Left lobe of liver (tissue), 2 donors: ENCODE data around the gene SH3RF3. TPM values are rescaled to one million over a fixed set of nuclear protein-coding genes. Genes with fewer than 3 reads are reported as not detected.
A peak's percentile ranks its signal among the peaks of the same experiment; 100 is the strongest.
"Not testable (repeated sequence)": the region's sequence is repeated elsewhere in the genome, so short reads cannot be mapped to it uniquely, and the experiment has no call there.

Source experiments
- ATAC-seq: fragments of 200-7000 bp; cut with Tn5 transposase; one replicate; pipeline ENCODE4 v1.9.1; 2020; ENCODE audit warnings: mild to moderate bottlenecking, moderate library complexity
- DNase-seq: peaks from one replicate; pipeline ENCODE4 v3.0.0-alpha.2; 2020; ENCODE audit warnings: low spot score
- total RNA-seq: library from RNA; stranded (reverse); gene quantifications from one replicate; pipeline ENCODE4 v1.2.1, GENCODE V29; 2021
- donor health status: DM: no; HTN: no; CAD: no; lungs with moderate emphysema.
- donor health status: DM: no; HTN: yes; CAD: no.

Gene SH3RF3
- total RNA-seq, 1 donor from 2014 or later = 1.1 TPM

- ATAC-seq (no peak), DNase-seq (no peak)
Measured at GRCh38 chr2:109212836-109213563, 84.0 kb downstream of the SH3RF3 start.

GRCh38 chr2:109213646-109214433 is 84.8 kb downstream of the SH3RF3 start:
- ATAC-seq (no peak), DNase-seq (no peak)

- ATAC-seq = no peak
- DNase-seq = no peak
Measured at GRCh38 chr2:109214651-109215371, 85.8 kb downstream of the SH3RF3 start.

- DNase-seq = no peak
- no peak for ATAC-seq
Measured at GRCh38 chr2:109215866-109216265, 86.9 kb downstream of the SH3RF3 start.

- ATAC-seq = no peak
- DNase-seq = no peak
Measured at GRCh38 chr2:109216332-109216731, 87.3 kb downstream of the SH3RF3 start.

GRCh38 chr2:109217362-109218086 is 88.5 kb downstream of the SH3RF3 start:
- no peak for DNase-seq
- no peak for ATAC-seq

GRCh38 chr2:109218087-109218791 is 89.2 kb downstream of the SH3RF3 start:
- DNase-seq = peak; percentile 69
- peak; percentile 95 for ATAC-seq

GRCh38 chr2:109218792-109219126 is 89.8 kb downstream of the SH3RF3 start:
- ATAC-seq = peak; percentile 68

GRCh38 chr2:109220860-109221259 is 91.9 kb downstream of the SH3RF3 start:
- DNase-seq = no peak
- no peak for ATAC-seq

More at GRCh38 chr2:109218792-109219126, 89.8 kb downstream of the SH3RF3 start:
- peak; percentile 44 for DNase-seq

GRCh38 chr2:109221316-109221715 is 92.3 kb downstream of the SH3RF3 start:
- not testable (repeated sequence) for DNase-seq, ATAC-seq

GRCh38 chr2:109222422-109222821 is 93.4 kb downstream of the SH3RF3 start:
- DNase-seq (peak; percentile 33), ATAC-seq (no peak)

- DNase-seq = peak; percentile 45
- no peak for ATAC-seq
Measured at GRCh38 chr2:109222825-109223471, 93.9 kb downstream of the SH3RF3 start.

- peak; percentile 38 for DNase-seq
- ATAC-seq = no peak
Measured at GRCh38 chr2:109223490-109223889, 94.5 kb downstream of the SH3RF3 start.

- not testable (repeated sequence) for ATAC-seq, DNase-seq
Measured at GRCh38 chr2:109224341-109224740, 95.3 kb downstream of the SH3RF3 start.

- ATAC-seq (no peak), DNase-seq (no peak)
Measured at GRCh38 chr2:109225170-109225782, 96.3 kb downstream of the SH3RF3 start.

- DNase-seq = no peak
- peak; percentile 86 for ATAC-seq
Measured at GRCh38 chr2:109226128-109226527, 97.1 kb downstream of the SH3RF3 start.

GRCh38 chr2:109226622-109227021 is 97.6 kb downstream of the SH3RF3 start:
- no peak for ATAC-seq
- DNase-seq = no peak

- no peak for ATAC-seq
- no peak for DNase-seq
Measured at GRCh38 chr2:109229094-109229675, 100.2 kb downstream of the SH3RF3 start.

GRCh38 chr2:109230941-109231420 is 102.0 kb downstream of the SH3RF3 start:
- ATAC-seq = peak; percentile 46
- DNase-seq = no peak
